Neural progenitor cell (in vitro differentiated cells): ENCODE results near the gene SMIM35. TPM values are rescaled to one million over a fixed set of nuclear protein-coding genes. Genes with fewer than 3 reads are reported as not detected.

ENCODE experiments used
- DNase-seq: peaks from one replicate; pipeline ENCODE4 v3.0.0-alpha.2; 2016; ENCODE audit warnings: low spot score
- H2AFZ ChIP-seq: fragments of 200-600 bp; sonication (generic); replicated peaks from 2 replicates; pipeline ENCODE4 v1.6.1; 2016; ENCODE audit warnings: antibody characterized with exemption
- H3F3A ChIP-seq: fragments of 200-600 bp; sonication (generic); 2 replicates; pipeline ENCODE4 v1.6.1; 2016; ENCODE audit warnings: antibody characterized with exemption, low read depth
- H3K27ac ChIP-seq: fragments of 200-600 bp; sonication (generic); 2 replicates; pipeline ENCODE4 v1.5.1; 2016; ENCODE audit warnings: mild to moderate bottlenecking
- H3K27me3 ChIP-seq: fragments of 200-600 bp; sonication (generic); 2 replicates; pipeline ENCODE4 v1.6.1; 2016; ENCODE audit warnings: mild to moderate bottlenecking, moderate library complexity
- H3K36me3 ChIP-seq: fragments of 200-600 bp; sonication (generic); 2 replicates; pipeline ENCODE4 v1.5.1; 2016
- H3K4me1 ChIP-seq: fragments of 200-600 bp; sonication (generic); 2 replicates; pipeline ENCODE4 v1.6.1; 2016; ENCODE audit warnings: mixed run types
- H3K4me2 ChIP-seq: fragments of 200-600 bp; sonication (generic); 2 replicates; pipeline ENCODE4 v1.6.1; 2016
- H3K4me3 ChIP-seq: fragments of 200-600 bp; sonication (generic); 2 replicates; pipeline ENCODE4 v1.5.1; 2016
- H3K79me2 ChIP-seq: fragments of 200-600 bp; sonication (generic); 2 replicates; pipeline ENCODE4 v1.6.1; 2016; ENCODE audit warnings: low read depth
- H3K9ac ChIP-seq: fragments of 200-600 bp; sonication (generic); 2 replicates; pipeline ENCODE4 v1.6.1; 2016
- H3K9me3 ChIP-seq: fragments of 200-600 bp; sonication (generic); 2 replicates; pipeline ENCODE4 v1.5.1; 2016; ENCODE audit warnings: low read depth
- H4K20me1 ChIP-seq: fragments of 200-600 bp; sonication (generic); 2 replicates; pipeline ENCODE4 v1.6.1; 2016; ENCODE audit warnings: low read depth
- H3K27ac Mint-ChIP-seq: 3 replicates; pipeline ENCODE4 v1.8.0; 2021; ENCODE audit warnings: mixed read lengths
- H3K27me3 Mint-ChIP-seq: 2 replicates; pipeline ENCODE4 v1.8.0; 2022; ENCODE audit warnings: low read depth, mild to moderate bottlenecking, inconsistent platforms, moderate library complexity, mixed read lengths; ENCODE audit not compliant: insufficient read depth
- H3K36me3 Mint-ChIP-seq: 3 replicates; pipeline ENCODE4 v1.8.0; 2021; ENCODE audit warnings: mixed read lengths
- H3K4me1 Mint-ChIP-seq: 3 replicates; pipeline ENCODE4 v1.8.0; 2021; ENCODE audit warnings: mixed read lengths
- H3K4me3 Mint-ChIP-seq: 3 replicates; pipeline ENCODE4 v1.8.0; 2021; ENCODE audit warnings: mild to moderate bottlenecking, moderate library complexity, mixed read lengths
- H3K9me3 Mint-ChIP-seq: 3 replicates; pipeline ENCODE4 v1.8.0; 2020; ENCODE audit warnings: mixed read lengths
- EZH2 ChIP-seq: fragments of 200-600 bp; sonication (generic); IDR thresholded peaks from 2 replicates; pipeline ENCODE4 v1.6.1; 2017; ENCODE audit warnings: antibody characterized with exemption, mild to moderate bottlenecking, moderate library complexity
- EZH2phosphoT487 ChIP-seq: fragments of 200-600 bp; sonication (generic); IDR thresholded peaks from 2 replicates; pipeline ENCODE4 v1.6.1; 2017; ENCODE audit warnings: antibody characterized with exemption
- total RNA-seq: library from RNA; depleted of rRNA; stranded (reverse); fragments of >200 nt; gene quantifications from 2 replicates; pipeline ENCODE4 v1.2.3, GENCODE V29; 2015; ENCODE audit warnings: low replicate concordance
- TF ChIP-seq, protein P1 (sequence below): fragments of 200-600 bp; sonication (generic); IDR thresholded peaks from 2 replicates; pipeline ENCODE4 v1.5.1; 2017; ENCODE audit warnings: antibody characterized with exemption, mild to moderate bottlenecking

SMIM35 gene
- total RNA-seq, 1 donor from 2014 or later, result not detected

DNA sequence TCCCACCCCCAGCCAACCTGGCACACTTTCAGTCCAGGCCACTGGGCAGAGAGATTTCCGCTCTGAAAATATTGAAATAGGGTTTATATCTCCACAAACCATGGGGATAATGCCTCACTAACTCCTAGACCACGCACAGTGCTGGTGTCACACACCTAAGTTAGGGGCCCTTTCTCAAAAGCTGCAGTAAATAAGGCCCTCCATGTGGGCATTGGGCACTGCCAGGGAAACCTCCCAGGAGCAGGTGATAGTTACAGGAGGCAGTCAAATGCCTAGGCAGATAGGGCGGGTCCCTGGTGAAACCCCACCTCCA lies 103.6 kb downstream of the SMIM35 start:
- no peaks in the 10 kb centered on the region for H3K79me2 ChIP-seq
- H3K27me3 ChIP-seq, result peaks cover 42% of the 10 kb centered on the region
- H3K9me3 ChIP-seq, result no peaks in the 10 kb centered on the region
- H4K20me1 ChIP-seq, result peaks cover 6% of the 10 kb centered on the region
- no peak for TF ChIP-seq EZH2phosphoT487
- TF ChIP-seq EZH2, result no peak
- TF ChIP-seq, protein P1, sequence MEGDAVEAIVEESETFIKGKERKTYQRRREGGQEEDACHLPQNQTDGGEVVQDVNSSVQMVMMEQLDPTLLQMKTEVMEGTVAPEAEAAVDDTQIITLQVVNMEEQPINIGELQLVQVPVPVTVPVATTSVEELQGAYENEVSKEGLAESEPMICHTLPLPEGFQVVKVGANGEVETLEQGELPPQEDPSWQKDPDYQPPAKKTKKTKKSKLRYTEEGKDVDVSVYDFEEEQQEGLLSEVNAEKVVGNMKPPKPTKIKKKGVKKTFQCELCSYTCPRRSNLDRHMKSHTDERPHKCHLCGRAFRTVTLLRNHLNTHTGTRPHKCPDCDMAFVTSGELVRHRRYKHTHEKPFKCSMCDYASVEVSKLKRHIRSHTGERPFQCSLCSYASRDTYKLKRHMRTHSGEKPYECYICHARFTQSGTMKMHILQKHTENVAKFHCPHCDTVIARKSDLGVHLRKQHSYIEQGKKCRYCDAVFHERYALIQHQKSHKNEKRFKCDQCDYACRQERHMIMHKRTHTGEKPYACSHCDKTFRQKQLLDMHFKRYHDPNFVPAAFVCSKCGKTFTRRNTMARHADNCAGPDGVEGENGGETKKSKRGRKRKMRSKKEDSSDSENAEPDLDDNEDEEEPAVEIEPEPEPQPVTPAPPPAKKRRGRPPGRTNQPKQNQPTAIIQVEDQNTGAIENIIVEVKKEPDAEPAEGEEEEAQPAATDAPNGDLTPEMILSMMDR, result no peak
- Mint-ChIP-seq H3K4me1 (peaks cover 9% of the 10 kb centered on the region), H3K27ac (no peak overlapping the region), H3K36me3 (no peaks in the 10 kb centered on the region), H3K9me3 (no peaks in the 10 kb centered on the region), H3K27me3 (peaks cover 12% of the 10 kb centered on the region), H3K4me3 (no peak overlapping the region)
- H3K4me1 ChIP-seq, result no peaks in the 10 kb centered on the region
- no peaks in the 10 kb centered on the region for H3K36me3 ChIP-seq
- no peak overlapping the region for H3K27ac ChIP-seq
- H3K9ac ChIP-seq, result no peak overlapping the region
- no peak for DNase-seq
- peaks cover 10% of the 10 kb centered on the region for H3F3A ChIP-seq
- H2AFZ ChIP-seq, result no peak overlapping the region
- no peak overlapping the region for H3K4me2 ChIP-seq
- no peak overlapping the region for H3K4me3 ChIP-seq

DNA sequence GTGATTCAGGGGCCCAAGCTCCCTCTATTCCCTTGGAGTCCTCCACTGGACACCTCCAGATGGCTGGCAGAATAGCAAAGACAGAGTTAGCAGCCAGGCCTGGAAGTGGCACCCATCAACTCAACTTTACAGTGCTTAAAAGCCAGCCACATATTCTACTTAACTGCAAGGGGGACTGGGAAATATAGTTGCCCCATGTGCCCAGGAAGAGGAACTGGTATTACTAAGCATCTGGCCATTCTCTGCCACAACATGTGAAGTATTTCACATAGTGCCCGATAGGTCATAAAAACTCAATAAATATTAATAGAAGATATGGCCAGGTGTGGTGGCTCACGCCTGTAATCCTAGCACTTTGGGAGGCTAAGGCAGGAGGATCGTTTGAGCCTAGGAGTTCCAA lies 106.0 kb downstream of the SMIM35 start:
- Mint-ChIP-seq H3K27me3 (no peaks in the 10 kb centered on the region), H3K27ac (no peak overlapping the region), H3K4me3 (no peak overlapping the region), H3K4me1 (peaks cover 1% of the 10 kb centered on the region), H3K36me3 (no peaks in the 10 kb centered on the region), H3K9me3 (no peaks in the 10 kb centered on the region)
- H2AFZ ChIP-seq, result no peak overlapping the region
- no peaks in the 10 kb centered on the region for H3F3A ChIP-seq
- H3K27ac ChIP-seq, result no peak overlapping the region
- H3K9ac ChIP-seq, result no peak overlapping the region
- no peaks in the 10 kb centered on the region for H3K4me1 ChIP-seq
- no peaks in the 10 kb centered on the region for H3K9me3 ChIP-seq
- H3K4me3 ChIP-seq, result no peak overlapping the region
- no peaks in the 10 kb centered on the region for H3K79me2 ChIP-seq
- peaks cover 18% of the 10 kb centered on the region for H3K27me3 ChIP-seq
- no peaks in the 10 kb centered on the region for H4K20me1 ChIP-seq
- TF ChIP-seq EZH2 (no peak), EZH2phosphoT487 (no peak)
- TF ChIP-seq, protein P1, result no peak
- H3K4me2 ChIP-seq, result no peak overlapping the region
- no peak for DNase-seq
- no peaks in the 10 kb centered on the region for H3K36me3 ChIP-seq

DNA sequence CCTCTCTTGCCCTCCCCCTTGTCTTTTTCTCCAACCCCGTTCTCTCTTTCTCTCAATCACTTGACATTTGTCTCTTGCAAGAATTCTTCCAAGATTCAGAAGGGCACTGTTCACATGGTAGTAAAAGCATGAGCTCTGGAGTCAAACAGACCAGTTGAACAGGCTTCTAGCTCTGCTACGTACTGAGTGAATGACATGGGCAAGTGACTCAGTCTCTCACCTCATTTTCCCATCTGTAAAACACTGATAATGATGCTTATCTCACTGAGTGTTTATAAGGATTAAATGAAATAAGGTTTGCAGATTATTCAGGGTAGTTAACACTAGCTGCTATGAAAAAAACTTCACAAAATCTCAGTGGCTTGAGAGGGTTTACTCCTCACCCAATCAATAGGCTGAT lies 106.5 kb downstream of the SMIM35 start:
- Histone ChIP-seq H2AFZ (no peak overlapping the region), H3K27me3 (peaks cover 14% of the 10 kb centered on the region), H3K4me3 (no peak overlapping the region), H3K27ac (no peak overlapping the region), H3K4me2 (no peak overlapping the region), H3K79me2 (no peaks in the 10 kb centered on the region), H3F3A (no peaks in the 10 kb centered on the region), H3K9ac (no peak overlapping the region), H4K20me1 (no peaks in the 10 kb centered on the region), H3K36me3 (no peaks in the 10 kb centered on the region), H3K4me1 (no peaks in the 10 kb centered on the region), H3K9me3 (no peaks in the 10 kb centered on the region)
- Mint-ChIP-seq H3K9me3 (no peaks in the 10 kb centered on the region), H3K4me1 (no peaks in the 10 kb centered on the region), H3K27ac (no peak overlapping the region), H3K36me3 (no peaks in the 10 kb centered on the region), H3K27me3 (peaks cover 2% of the 10 kb centered on the region), H3K4me3 (no peak overlapping the region)
- no peak for DNase-seq
- TF ChIP-seq EZH2, result no peak

DNA sequence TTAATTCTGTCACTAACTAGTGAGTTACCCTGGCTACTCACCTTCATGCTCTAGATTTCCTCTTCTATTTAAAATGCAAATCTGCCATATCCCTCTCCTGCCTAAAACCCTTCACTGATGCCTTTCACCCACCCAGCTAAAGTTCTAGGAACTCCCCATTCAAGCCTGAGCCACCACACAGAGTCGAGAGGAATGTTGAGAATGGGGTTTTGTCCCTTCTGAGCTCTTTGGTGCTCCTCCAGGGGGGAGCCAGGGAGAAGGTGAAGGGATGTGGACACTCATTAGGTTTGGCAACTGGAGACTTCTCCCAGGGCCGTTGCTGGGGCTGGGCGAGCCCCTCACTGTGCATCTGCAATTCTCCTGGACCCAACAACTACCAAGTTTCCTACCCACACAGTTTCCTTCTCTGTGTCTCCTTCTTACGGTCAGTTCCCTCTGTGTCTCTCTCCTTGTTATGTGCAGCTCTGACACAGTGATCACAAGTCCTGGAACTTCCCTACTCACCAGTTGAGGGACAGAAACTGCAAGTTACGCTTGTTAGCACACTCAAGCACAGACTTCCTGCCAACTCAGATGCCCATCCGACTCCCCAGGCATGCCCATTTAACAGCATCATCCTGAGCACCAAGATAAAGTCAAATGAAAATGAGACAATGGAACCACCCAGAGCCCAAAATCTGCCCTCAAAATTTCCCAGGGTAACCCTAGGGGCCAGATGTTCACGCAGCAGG lies 107.1 kb downstream of the SMIM35 start:
- Histone ChIP-seq H3K27ac (no peak overlapping the region), H3K4me3 (no peak overlapping the region), H2AFZ (no peak overlapping the region), H3K36me3 (no peaks in the 10 kb centered on the region), H3K9me3 (no peaks in the 10 kb centered on the region), H4K20me1 (no peaks in the 10 kb centered on the region), H3K9ac (no peak overlapping the region), H3K4me2 (no peak overlapping the region), H3F3A (no peaks in the 10 kb centered on the region), H3K27me3 (peaks cover 7% of the 10 kb centered on the region), H3K79me2 (no peaks in the 10 kb centered on the region), H3K4me1 (no peaks in the 10 kb centered on the region)
- peaks cover 2% of the 10 kb centered on the region for H3K27me3 Mint-ChIP-seq
- no peaks in the 10 kb centered on the region for H3K36me3 Mint-ChIP-seq
- H3K27ac Mint-ChIP-seq, result no peak overlapping the region
- no peak for DNase-seq
- no peaks in the 10 kb centered on the region for H3K9me3 Mint-ChIP-seq
- TF ChIP-seq, protein P1, result no peak
- TF ChIP-seq EZH2 (no peak), EZH2phosphoT487 (no peak)
- no peak overlapping the region for H3K4me3 Mint-ChIP-seq
- no peaks in the 10 kb centered on the region for H3K4me1 Mint-ChIP-seq
